Ovary (tissue), 3 donors: ENCODE results near the gene HOXC4.

Source experiments
- CTCF ChIP-seq, 3 donors: fragments of 450-650 bp in 2 of 3; fragments of 200-600 bp in 1 of 3; IDR thresholded peaks; one replicate each; pipeline versions ENCODE4 v1.5.1 to v1.8.0; 2016 to 2022; ENCODE audit warnings: antibody characterized with exemption in 3 of 3, mild to moderate bottlenecking in 1 of 3
- POLR2A ChIP-seq: fragments of 450-650 bp; IDR thresholded peaks from one replicate; pipeline ENCODE4 v1.6.1; 2017; ENCODE audit warnings: antibody characterized with exemption, mild to moderate bottlenecking, moderate library complexity
- donor health status: DM: no; HTN: no; CAD: no.

- TF ChIP-seq CTCF (IDR thresholded peaks at IDR 0.05) (no peak), POLR2A (no peak)
Measured at GRCh38 chr12:54007538-54008259, 45.9 kb upstream of the HOXC4 start.
